ENCODE data around the gene DENND1B.

The DENND1B gene

DNA sequence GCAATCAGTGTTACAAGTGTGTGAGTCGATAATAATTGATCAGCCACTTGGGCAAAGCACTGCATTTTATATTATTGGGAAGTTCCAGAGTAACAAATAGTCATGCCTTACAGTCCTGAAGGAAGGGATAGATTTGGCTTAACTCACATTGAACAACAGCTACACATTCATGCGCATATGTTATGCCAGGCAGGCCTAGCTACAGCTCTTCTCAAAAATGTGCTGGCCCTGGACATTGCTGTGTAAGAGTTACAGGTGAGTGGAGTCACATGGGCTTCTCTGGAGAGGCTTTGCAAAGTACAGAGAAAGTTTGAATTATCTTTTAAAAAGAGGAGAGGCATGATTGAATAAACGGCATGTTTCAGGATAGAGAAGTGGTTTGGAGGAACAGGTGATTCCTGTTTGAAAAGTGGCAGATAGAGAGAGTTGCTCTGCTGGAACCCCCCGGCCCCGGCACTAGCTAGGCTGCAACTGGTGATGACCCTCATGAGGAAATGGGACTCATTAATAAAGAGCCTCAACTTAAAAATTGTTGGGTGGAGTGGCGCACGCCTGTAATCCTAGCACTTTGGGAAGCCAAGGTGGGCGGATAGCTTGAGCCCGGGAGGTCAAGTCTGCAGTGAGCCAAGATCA lies 306.6 kb downstream of the DENND1B start:
- DNase-seq (ENCODE audit: low read depth) = no peak

- DNase-seq (ENCODE audit: low read depth) = no peak
These were observed 307.4 kb downstream of the DENND1B start for GRCh38 chr1:197467881-197468280.

DNA sequence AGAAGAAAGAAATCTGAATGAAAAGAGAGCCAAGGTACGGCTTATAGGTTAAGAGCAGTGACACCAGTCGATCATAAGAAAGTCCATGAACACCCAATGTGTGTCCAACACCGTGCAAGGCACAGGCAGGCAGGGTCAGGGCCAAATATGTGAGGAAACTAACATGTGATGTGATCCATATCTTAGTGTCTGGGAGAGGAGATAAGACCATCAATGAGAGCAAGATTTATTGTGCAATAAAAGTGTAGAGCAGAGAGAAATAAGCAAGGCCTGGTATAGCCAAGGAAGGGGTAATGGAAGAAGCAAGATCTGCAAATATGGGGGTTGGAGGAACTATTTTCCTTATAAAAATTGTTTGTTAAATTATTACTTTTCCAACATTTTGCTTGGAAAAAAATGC lies 308.5 kb downstream of the DENND1B start:
- no peak for DNase-seq (ENCODE audit: low read depth)

DNA sequence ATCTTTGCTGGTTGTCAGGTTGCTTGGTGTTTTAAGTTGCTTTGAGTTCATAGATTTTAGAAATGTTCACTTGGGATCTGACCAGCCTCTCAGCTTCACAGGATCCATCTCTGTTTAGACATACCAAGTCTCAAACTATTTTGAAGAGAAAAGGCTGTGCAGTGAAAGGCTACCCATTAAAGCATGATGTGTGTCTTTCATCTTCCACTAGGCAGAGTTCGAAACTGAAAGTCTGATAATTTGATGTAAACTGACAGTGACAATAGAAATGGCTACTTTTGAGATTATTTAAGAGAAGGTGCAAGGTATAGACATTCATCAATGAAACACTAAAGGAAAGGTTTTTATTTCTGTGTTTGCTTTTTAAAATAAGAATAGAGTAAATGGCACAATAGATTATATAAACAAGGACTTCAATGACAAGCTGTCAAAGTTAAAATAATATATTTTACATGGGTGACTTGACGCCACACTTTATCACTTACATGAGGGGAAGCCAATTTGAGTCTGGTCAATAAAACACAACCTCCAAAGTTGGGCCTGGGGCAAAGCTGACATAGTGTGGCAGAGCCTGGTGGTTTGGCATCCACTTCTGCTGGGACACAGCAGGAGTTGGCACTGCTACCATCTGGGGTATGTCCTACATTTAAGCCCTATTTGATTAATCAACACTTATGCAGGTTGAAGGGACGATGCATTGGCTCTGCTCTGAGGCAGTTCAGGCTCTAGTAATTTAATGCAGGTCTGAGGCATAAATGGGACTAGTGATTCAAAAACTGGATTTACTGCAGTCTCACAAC lies 309.6 kb downstream of the DENND1B start:
- DNase-seq (ENCODE audit: low read depth) = no peak

DNA sequence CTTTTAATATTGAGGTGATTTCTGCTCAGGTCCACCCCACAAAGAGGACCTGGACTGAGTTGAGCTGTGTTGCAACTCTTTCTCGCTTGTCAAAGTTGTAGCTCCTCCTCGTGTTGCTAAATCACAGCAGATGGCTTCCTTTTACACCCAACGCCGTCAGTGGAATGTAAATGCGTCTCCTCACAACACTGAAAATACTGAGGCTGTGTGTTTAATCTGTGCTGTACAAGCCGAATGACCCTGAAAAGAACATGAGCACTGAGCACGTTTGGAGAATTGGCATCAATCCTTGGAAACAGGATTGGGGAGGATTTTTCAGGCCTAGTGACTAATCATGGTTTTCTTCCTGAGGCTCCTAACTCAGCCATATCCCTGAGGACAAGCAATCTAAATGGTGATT lies 311.2 kb downstream of the DENND1B start:
- DNase-seq (ENCODE audit: low read depth) = no peak

DNA sequence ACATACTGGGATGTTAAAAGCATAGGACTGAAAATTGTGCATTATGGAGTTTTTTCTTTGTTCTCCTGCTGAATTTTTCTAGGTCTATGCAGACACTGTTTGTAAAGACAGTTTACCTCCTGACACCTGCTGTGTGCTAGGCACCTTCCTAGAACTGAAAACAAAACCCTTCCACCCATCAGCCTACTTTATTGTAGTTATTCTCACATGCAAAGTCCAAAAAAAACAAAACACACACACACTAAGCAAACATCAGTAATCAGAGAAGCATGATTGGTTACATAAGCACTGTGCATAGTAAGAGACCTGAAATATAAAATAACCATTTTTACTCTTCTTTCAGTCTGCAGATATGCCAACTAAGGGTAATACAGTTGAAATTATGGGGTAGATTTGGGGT lies 312.1 kb downstream of the DENND1B start:
- no peak for DNase-seq (ENCODE audit: low read depth)

DNA sequence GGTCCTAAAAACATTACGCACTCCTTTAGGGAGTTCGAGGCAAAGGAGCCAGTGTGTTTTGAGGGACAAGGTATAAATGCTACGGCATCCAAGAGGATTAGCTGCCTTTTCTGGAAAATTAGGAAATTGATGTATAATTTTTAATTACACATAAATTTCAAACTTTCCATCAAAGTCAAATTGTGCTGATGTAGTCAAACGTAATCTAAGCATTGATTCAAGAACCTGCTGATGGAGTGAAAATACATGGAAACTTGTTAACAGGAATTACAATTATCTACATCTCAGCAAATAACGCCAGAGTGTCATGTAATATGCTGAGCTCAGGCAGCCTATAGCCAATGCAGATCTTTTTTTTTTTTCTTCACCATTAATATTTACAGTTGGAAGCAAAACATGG lies 312.7 kb downstream of the DENND1B start:
- no peak for DNase-seq (ENCODE audit: low read depth)

Data from T follicular helper cell (primary cell).